Raji (cell line): ENCODE results near the gene LRATD1.

Source experiments
- POLR2A ChIP-seq: IDR thresholded peaks from 2 replicates; pipeline ENCODE4 v1.6.1; 2011; ENCODE audit warnings: low read depth, low read length, control low read depth; ENCODE audit not compliant: insufficient read depth

Gene LRATD1, protein sequence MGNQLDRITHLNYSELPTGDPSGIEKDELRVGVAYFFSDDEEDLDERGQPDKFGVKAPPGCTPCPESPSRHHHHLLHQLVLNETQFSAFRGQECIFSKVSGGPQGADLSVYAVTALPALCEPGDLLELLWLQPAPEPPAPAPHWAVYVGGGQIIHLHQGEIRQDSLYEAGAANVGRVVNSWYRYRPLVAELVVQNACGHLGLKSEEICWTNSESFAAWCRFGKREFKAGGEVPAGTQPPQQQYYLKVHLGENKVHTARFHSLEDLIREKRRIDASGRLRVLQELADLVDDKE

DNA sequence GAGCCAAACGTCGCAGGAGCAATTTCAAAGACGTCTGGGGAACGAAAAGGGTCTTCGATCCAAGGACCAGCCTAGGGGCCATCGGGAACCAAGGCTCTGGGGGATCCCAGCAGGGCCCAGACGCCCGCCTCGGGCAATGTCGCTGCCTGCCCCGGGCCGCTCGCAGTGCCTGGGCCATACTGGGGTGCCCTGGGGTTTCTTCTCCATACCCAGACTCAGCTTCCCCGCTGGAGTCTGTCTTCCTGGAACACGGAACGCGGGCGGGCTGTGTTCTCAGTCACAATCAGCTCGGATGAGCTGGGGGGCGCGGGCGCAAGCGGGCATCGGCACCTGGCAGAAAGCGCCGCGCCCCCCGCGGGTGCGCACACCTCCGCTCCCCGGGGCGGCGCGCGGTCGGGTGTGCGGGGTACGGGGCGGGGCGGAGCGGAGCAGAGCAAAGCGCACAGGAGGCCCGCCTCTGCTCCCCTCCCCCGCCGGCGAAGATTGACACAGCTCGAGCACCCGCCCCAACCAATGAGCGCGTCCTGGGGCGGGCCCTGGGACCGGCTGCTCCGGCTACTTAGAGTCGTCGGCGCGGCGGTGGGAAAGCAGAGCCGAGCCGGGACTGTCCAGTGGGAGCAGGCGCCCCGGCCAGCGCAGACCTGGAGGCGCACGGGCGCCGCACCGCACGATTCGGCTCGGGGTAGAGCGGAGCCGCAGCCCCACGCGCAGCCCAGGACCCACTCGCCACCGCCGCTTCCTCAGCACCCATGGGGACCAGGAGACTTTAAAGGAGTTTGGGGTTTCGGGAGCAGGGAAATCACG, at the start of gene LRATD1:
Gene LRATD1, plus strand, starts transcription at position 585 of the 804 bp plus-strand sequence. CDS start 1,263 bp downstream, outside the sequence.
- TF ChIP-seq POLR2A = no peak

DNA sequence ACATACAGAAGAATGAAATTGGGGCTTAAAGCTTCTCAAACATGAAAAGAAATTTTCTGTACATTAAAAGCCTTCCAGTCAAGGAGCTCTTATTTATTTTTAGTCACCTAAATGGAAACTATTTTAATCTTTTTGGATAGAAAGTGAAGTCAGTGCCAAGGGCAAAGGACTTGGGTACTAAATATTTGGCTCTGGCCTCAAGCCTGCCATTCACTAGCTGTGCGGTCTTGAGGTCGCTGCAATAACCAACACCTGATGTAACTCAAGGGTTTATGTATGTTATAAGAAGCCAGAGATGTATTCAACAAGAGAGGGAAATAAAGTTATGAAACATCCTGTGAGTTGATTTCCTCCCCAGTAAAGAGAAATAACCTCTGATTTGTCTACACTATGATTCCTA, 49.5 kb upstream of the LRATD1 start:
- TF ChIP-seq POLR2A = no peak

DNA sequence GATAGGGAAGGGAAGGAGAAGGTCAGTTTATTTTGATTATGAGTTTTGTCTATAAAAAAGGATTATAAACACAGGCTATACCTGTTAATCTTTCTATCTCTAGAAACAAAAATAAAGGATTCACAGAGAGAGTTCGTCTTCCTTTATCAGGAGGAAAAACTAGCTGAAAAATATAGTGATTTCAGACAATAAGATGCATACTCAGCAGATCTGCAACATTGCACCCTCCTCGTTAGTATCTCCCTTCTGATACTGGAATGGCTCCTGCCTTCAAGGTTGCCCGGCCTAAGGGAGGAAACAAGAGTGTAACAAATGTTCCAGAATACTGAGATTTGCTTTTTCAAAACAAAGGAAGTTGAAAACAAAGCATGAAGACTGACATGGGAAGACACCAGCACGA, 48.7 kb upstream of the LRATD1 start:
- TF ChIP-seq POLR2A = no peak

DNA sequence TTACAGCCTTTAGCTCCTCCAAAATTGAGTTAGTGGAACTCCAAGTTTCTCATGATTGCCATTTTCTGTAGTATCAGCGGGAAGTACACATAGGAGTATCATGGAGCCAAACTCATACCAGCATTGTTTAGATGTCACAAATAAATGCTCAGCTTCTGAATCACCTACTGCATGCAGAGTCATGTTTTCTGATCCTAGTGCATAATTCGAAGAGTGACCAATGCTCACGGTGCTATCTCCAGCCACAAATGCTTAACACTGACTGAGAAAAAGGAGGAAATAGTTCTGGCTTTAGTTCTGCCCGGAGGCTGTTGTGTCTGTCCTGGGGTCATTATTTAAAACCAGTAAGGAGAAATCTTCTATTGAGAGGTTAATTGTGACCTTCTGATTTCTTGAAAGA, 45.4 kb upstream of the LRATD1 start:
- no peak for TF ChIP-seq POLR2A

DNA sequence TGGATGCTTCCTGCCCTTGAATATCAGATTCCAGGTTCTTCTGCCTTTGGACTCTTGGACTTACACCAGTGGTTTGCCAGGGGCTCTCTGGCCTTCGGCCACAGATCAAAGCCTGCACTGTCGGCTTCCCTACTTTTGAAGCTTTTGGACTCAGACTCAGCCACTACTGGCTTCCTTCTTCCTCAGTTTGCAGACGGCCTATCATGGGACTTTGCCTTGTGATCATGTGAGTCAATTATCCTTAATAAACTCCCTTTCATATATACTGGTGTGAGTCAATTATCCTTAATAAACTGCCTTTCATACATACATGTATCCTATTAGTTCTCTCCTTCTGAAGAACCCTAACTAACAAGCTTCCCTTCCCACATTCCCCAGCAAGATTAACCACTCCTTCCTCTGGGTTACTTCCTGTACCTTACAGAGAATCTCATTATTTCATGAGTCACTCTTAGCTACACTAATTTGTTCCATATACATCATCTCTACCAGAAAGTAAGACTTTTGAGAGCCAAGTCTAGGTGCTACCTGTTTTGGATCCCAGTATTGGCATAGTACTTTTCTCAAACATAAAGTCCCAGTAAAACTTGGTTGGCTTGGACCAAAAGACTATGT, 31.3 kb upstream of the LRATD1 start:
- no peak for TF ChIP-seq POLR2A

DNA sequence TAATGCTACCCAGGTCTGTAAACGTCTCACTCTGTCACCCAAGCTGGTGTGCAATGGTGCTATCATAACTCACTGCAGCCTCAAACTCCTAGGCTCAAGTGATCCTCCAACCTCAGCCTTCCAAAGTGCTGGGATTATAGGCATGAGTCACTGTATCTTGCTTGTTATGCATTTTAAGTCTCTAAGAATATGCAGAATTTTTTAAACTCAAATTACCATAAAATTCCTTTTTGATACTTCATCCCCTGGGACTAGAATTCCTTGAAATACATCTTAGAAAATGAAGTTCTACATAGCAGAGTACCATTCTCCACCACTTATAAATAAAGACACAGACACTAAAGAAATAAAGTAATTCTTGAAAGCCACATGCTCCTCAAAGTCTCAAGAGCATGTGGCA, 30.2 kb upstream of the LRATD1 start:
- no peak for TF ChIP-seq POLR2A

DNA sequence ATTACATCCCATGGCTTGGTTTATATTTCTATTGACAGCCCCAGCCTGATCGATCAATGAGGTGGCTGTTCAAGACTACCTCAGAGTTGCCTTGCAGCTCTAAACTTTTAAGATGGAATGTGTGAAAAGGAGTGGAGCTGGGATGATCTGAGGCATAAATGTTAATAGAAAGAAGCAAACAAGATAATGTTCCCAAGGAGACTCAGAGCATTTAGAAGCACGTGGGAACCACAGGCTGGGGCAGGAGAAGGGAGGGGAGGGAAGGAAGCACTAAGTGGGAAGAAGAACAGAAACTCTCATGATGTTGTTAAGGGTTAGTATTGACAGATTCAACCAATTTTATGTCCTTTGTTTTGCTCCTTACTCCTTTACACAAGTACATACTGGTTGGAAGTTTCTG, 28.8 kb upstream of the LRATD1 start:
- no peak for TF ChIP-seq POLR2A

DNA sequence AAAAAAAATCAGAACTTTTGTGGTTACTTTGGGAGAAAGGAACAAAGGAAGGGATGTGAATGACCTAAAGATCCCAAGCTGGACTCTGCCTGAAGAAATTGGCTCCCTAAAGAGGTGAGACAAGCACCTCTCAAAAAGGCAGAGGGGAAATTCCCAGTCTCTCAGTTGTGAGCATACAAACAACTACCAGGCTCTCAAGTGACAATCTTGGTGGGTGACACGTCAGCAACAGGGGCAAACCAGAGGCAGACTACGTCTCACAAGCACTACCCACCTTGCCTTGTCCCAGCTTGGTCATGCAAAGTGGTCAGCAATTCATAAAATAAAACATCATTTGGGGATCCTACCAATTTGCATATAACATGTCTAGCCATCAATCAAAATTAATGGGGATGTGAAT, 24.3 kb upstream of the LRATD1 start:
- TF ChIP-seq POLR2A = no peak

DNA sequence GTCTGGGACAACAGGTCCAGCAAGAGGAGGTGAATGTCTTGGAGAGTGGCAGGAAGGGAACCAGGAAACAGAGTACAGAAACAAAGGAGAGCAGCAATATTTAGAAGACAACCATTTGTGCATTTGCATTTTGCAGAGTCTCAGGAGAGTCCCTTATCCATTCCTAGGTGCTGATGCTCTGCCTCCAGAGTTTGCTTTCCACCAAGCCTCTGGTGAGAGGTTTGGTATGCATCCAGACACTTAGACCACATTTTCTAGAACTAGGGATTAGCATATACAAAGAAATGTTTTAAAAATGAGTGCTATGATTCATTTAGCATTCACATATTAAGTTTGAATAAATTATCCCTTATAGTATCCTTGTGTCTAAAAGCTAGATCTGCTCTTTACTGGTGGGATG, 18.5 kb upstream of the LRATD1 start:
- no peak for TF ChIP-seq POLR2A

DNA sequence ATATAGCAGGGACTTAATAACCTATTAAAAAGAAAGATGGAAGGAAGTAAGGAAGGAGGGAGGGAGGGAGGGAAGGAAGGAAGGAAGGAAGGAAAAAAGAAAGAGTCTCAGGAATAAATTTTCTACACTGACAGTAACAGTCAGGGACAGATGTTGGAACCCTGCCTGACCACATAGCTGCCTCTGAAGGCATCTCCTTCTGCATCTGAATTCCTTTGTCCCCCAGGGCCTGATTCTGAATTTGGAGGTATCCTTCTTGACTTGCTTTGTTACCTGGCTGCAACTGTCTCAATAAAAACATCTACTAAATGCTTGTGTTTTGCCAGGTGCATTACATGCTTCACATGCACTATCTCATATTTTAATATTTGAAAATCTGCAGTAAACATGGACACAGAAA, 17.4 kb upstream of the LRATD1 start:
- no peak for TF ChIP-seq POLR2A

DNA sequence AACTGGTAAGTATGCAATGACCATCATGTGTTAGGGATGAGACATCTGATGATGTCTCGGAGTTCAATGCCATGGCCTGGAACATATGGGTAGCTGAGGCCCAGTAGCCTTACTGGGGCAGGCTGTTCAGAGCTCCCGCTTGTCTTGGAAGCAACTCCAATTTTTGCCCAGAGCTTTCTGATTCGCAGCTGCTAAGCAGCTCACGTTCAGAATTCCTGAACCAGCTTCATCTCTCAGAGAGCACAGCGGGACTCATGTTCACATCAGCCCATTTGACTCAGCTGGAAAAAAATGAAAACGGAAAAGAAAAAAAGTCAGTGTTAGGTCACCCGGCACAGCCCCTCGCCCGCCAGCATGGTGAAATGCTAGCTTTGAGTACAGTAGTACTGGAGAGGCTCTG, 16.8 kb upstream of the LRATD1 start:
- no peak for TF ChIP-seq POLR2A

DNA sequence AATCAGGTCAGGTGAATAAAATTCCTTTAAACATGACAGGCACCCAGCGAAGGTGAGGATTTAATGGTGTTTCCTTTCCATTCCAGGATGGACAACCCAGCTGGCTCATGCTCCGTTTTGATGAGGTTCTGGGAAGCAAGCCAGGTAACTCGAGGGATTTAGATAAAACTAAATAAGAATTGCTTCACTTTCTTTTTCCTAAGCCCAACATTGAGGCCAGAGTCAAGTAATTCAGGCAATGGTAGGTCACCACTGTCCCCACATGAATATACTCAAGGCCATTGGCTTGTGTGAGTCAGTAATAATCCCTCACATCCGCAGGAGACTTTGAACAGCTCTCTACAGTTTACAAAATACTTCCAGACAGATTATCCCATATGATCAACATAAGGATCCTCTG, 16.2 kb upstream of the LRATD1 start:
- no peak for TF ChIP-seq POLR2A

DNA sequence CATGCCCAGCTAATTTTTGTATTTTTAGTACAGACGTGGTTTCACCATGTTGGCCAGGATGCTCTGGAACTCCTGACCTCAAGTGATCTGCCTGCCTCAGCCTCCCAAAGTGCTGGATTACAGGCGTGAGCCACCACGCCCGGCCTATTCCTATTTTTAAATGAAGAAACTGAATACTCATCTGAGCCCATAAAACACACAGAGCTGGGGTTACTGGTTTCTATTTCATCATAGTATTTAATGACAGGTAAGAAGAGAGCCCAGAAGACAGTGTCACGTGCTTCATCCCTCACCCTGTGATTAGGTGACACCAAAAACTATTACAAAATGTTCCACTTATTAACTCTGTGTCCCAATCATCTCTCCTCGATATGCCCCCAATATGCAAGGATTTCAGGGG, 15.6 kb upstream of the LRATD1 start:
- no peak for TF ChIP-seq POLR2A

DNA sequence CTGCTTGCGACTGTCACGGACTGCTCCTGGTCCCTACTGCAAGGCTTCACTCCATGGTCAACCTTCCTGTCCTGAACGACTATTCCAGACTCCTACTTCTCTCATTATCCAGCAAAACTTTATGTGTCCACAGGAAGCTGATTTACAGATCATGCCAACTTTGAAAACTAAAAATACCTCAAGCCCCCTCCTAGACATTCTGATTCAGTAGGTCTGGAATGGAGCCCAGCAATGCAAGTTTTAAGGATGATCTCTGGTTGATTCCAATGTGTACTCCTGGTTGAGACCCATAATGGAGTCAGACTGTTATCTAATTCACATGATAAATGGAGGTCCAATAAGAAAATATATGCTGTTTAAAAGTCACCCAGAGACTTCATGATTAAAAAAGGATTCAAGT, 13.1 kb upstream of the LRATD1 start:
- TF ChIP-seq POLR2A = no peak

DNA sequence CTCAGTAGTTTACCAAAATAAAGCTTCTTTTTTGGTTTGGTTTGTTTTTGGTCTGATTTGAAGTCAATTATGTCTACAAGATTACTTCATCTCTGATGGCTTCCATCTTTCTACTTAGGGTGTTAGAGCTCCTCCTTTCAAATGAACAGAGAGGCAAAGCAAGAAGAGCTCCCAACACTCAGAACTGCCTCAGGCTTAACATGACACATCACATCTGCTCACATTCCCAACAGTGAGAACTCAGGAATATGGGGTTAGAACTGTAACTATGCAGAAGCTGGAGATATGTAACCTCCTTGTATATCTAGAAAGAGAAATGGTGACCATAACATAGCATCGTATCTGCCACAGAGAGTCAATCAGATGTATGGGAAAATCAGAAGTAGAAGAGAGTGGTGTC, 11.4 kb upstream of the LRATD1 start:
- TF ChIP-seq POLR2A = no peak
